HG02588 (cell line): Measurements from ENCODE around the gene DDO.

Experiments
- ATAC-seq: cut with Tn5 transposase; IDR thresholded peaks from one replicate; pipeline ENCODE4 v1.9.1; 2021; ENCODE audit warnings: mild to moderate bottlenecking, moderate library complexity; ENCODE audit not compliant: unreplicated experiment

Gene DDO

DNA sequence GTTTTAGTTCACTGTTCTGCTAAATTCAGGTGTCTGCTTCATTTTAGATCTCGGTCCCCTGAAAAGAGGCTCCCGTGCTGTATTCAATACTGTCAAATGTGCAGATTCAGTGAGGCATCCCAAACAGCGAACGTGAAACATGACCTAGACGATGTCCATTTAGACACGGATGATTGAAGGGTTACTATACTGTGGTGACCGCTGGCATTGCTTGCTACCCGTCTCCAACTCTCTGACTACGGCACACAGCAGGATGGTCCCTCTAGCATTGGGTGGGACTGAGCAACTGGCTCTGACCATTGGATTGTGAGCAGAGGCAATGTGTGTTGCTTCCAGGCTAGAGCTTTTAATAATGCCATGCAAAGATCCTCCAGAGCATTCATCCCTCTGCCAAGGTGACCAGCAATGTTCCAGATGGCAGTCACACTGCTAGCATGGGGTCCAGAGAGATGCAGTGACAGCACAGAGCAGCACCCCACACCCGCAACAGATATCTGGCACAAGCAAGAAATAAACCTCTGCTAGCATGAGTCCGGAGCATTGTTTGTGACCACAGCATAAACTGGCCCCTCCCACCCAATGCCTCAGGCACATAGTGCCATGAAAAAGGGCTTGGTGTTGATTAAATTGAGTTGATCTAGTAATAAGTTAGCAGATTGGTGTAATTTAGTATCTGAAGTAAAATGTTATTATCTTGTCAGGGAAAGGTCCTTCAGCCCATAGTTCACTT is 66.2 kb downstream of the DDO start:
- no peak for ATAC-seq

DNA sequence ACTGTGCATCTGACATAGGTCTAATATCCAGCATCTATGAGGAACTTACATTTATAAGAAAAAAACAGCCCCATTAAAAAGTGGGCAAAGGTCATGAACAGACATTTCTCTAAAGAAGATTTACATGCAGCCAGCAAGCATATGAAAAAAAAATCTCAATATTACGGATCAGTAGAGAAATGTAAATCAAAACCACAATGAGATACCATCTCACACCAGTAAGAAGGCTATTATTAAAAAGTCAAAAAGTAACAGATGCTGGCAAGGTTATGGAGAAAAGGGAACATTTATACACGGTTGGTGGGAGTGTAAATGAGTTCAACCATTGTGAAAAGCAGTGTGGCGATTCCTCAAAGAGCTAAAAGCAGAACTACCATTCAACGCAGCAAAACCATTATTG is 70.3 kb downstream of the DDO start:
- no peak for ATAC-seq

DNA sequence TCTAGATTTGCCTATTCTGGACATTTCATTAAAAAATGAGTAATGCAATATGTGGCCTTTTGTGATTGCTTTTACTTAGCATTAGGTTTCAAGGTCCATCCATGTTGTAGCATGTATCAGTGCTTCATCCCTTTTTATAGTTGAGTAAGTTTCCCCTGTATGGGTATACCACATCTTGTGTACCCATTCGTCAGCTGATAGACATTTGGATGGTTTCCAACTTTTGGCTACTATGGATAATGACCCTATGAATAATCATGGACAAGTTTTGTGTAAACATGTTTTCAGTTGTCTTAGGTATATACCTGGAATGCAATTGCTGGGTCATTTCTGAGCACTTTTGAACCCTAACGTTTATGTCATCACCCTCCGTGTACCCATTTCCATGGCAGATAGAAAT is 72.6 kb downstream of the DDO start:
- no peak for ATAC-seq
